ENCODE results near the gene HES5.

The HES5 gene

GRCh38 chr1:2498648-2499047 is 31.4 kb downstream of the HES5 start:
- in situ Hi-C loops (cut with HindIII; ENCODE audit: low sequenced_read_pairs): no loop called here
- no peak for DNase-seq (ENCODE audit: low read depth)
- H3K4me3 ChIP-seq (ENCODE audit: low read depth, low read length): no peak overlapping the region
- TF ChIP-seq CTCF (IDR thresholded peaks at IDR 0.05; ENCODE audit: low read depth, low read length, missing control alignments): no peak

- in situ Hi-C loops (cut with HindIII; ENCODE audit: low sequenced_read_pairs): no loop called here
- no peak overlapping the region for H3K4me3 ChIP-seq (ENCODE audit: low read depth, low read length)
- DNase-seq (ENCODE audit: low read depth): no peak
- TF ChIP-seq CTCF (IDR thresholded peaks at IDR 0.05; ENCODE audit: low read depth, low read length, missing control alignments): no peak
These were observed 32.2 kb downstream of the HES5 start for GRCh38 chr1:2497891-2498290.

GRCh38 chr1:2496746-2497145 is 33.3 kb downstream of the HES5 start:
- no peak for TF ChIP-seq CTCF (IDR thresholded peaks at IDR 0.05; ENCODE audit: low read depth, low read length, missing control alignments)
- in situ Hi-C loops (cut with HindIII; ENCODE audit: low sequenced_read_pairs): no loop called here
- DNase-seq (ENCODE audit: low read depth): no peak
- no peak overlapping the region for H3K4me3 ChIP-seq (ENCODE audit: low read depth, low read length)

DNA sequence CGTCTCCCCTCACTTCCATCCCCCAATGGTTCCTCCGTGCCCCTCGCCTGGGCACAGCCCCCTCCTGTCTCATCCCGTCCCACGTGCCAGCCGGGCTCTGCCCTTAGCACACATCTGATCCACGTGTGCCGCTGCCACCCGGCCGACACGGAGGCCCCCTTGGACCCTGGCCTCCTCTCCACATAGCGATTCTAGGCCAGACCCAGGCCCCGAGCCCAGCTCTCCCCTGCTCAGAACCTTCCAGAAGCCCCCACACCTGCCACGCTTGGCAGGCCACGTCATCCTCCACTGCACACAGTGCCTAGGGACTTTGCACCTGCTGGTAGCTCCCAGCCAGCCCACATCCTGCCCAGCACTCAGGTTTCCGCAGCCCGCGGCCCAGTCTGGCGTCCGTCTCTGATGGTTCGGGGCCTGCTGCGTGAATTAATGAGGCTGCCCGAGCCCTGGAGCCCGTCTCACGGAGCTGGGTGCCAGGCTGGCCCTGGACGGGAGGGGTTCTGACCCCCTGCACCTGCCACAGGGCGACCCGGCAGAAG is 33.9 kb downstream of the HES5 start:
- no peak overlapping the region for H3K4me3 ChIP-seq (ENCODE audit: low read depth, low read length)
- in situ Hi-C loops (cut with HindIII; ENCODE audit: low sequenced_read_pairs): no loop called here
- TF ChIP-seq CTCF (IDR thresholded peaks at IDR 0.05; ENCODE audit: low read depth, low read length, missing control alignments): no peak
- DNase-seq (ENCODE audit: low read depth): no peak

DNA sequence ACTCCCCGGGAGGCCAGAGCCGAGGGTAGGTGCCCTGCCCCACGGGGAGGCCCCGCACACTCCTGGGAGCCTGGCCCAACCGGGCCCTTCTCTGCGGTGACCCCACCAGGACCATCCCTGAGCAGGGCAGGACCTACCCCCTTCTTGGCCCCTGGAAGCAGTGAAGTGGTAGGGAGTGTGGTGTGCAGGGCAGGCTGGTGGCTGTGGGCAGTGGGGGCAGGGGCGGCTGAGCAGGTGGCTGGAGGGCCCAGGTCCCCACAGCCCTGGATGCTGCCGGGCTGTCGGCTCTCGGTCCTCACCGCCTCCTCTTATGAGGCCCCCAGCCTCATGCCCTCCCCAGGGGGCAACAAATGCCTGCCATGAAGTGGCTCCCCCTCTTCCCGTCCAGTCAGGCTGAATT is 34.5 kb downstream of the HES5 start:
- H3K4me3 ChIP-seq (ENCODE audit: low read depth, low read length): no peak overlapping the region
- DNase-seq (ENCODE audit: low read depth): no peak
- TF ChIP-seq CTCF (IDR thresholded peaks at IDR 0.05; ENCODE audit: low read depth, low read length, missing control alignments): no peak
- in situ Hi-C loops (cut with HindIII; ENCODE audit: low sequenced_read_pairs): no loop called here

- H3K4me3 ChIP-seq (ENCODE audit: low read depth, low read length): no peak overlapping the region
- TF ChIP-seq CTCF (IDR thresholded peaks at IDR 0.05; ENCODE audit: low read depth, low read length, missing control alignments): no peak
- in situ Hi-C loops (cut with HindIII; ENCODE audit: low sequenced_read_pairs): no loop called here
- DNase-seq (ENCODE audit: low read depth): no peak
These were observed 35.0 kb downstream of the HES5 start for GRCh38 chr1:2495026-2495425.

- no peak overlapping the region for H3K4me3 ChIP-seq (ENCODE audit: low read depth, low read length)
- TF ChIP-seq CTCF (IDR thresholded peaks at IDR 0.05; ENCODE audit: low read depth, low read length, missing control alignments): no peak
- in situ Hi-C loops (cut with HindIII; ENCODE audit: low sequenced_read_pairs): no loop called here
- no peak for DNase-seq (ENCODE audit: low read depth)
These were observed 35.8 kb downstream of the HES5 start for GRCh38 chr1:2494323-2494693.
